HepG2 (cell line): Measurements from ENCODE around the gene IWS1. TPM values are rescaled to one million over a fixed set of nuclear protein-coding genes. Genes with fewer than 3 reads are reported as not detected.

ENCODE experiments used
- ARID5B ChIP-seq: IDR thresholded peaks from 2 replicates; pipeline ENCODE4 v1.4.0; 2020; ENCODE audit warnings: mild to moderate bottlenecking, missing genetic modification reagents
- ATF5 ChIP-seq: sonication (generic); formaldehyde crosslinking; IDR thresholded peaks from 2 replicates; pipeline ENCODE4 v1.4.0; 2020; ENCODE audit warnings: mild to moderate bottlenecking, low read depth, missing genetic modification reagents
- BRD4 ChIP-seq: sonication (generic); formaldehyde crosslinking; IDR thresholded peaks from 2 replicates; pipeline ENCODE4 v1.4.0; 2020; ENCODE audit warnings: missing genetic modification reagents
- CHCHD3 ChIP-seq: sonication (generic); formaldehyde crosslinking; IDR thresholded peaks from 2 replicates; pipeline ENCODE4 v1.8.0; 2022; ENCODE audit warnings: mild to moderate bottlenecking, missing genetic modification reagents, moderate library complexity
- ELF1 ChIP-seq: sonication (generic); formaldehyde crosslinking; IDR thresholded peaks from 2 replicates; pipeline ENCODE4 v1.4.0; 2020; ENCODE audit warnings: missing genetic modification reagents
- MBNL3 ChIP-seq: fragments of 250-450 bp; sonication (Bioruptor Pico); conservative IDR thresholded peaks from 2 replicates; pipeline ENCODE4 v1.8.0; 2022; ENCODE audit warnings: mild to moderate bottlenecking, inconsistent platforms
- NFYB ChIP-seq: sonication (generic); formaldehyde crosslinking; IDR thresholded peaks from 2 replicates; pipeline ENCODE4 v1.4.0; 2020; ENCODE audit warnings: missing genetic modification reagents
- POLR2A ChIP-seq, 2 experiments: IDR thresholded peaks; 2 replicates each; pipeline ENCODE4 v1.6.1; 2011; ENCODE audit warnings: low read depth in 2 of 2, low read length in 2 of 2, mild to moderate bottlenecking in 1 of 2, moderate library complexity in 1 of 2; ENCODE audit not compliant: insufficient read depth in 1 of 2
- SCMH1 ChIP-seq: sonication (generic); formaldehyde crosslinking; IDR thresholded peaks from 2 replicates; pipeline ENCODE4 v1.9.0; 2021; ENCODE audit warnings: missing genetic modification reagents, mild to moderate bottlenecking, borderline replicate concordance
- TCF7 ChIP-seq: sonication (generic); IDR thresholded peaks from 2 replicates; pipeline ENCODE4 v1.6.1; 2016; ENCODE audit warnings: antibody characterized with exemption, low read depth
- TFDP2 ChIP-seq: sonication (generic); formaldehyde crosslinking; IDR thresholded peaks from 2 replicates; pipeline ENCODE4 v1.4.0; 2020; ENCODE audit warnings: missing genetic modification reagents
- THRA ChIP-seq: sonication (generic); formaldehyde crosslinking; IDR thresholded peaks from 2 replicates; pipeline ENCODE4 v1.4.0; 2020; ENCODE audit warnings: missing genetic modification reagents, borderline replicate concordance
- YY1 ChIP-seq: IDR thresholded peaks from 2 replicates; pipeline ENCODE4 v1.6.1; 2011; ENCODE audit warnings: low read length, low read depth, moderate library complexity, mild to moderate bottlenecking; ENCODE audit not compliant: insufficient read depth, insufficient replicate concordance
- ZFP37 ChIP-seq: sonication (generic); formaldehyde crosslinking; IDR thresholded peaks from 2 replicates; pipeline ENCODE4 v1.4.0; 2020; ENCODE audit warnings: missing genetic modification reagents, borderline replicate concordance
- ZFX ChIP-seq: sonication (generic); formaldehyde crosslinking; IDR thresholded peaks from 2 replicates; pipeline ENCODE4 v1.4.0; 2020; ENCODE audit warnings: mild to moderate bottlenecking, low read depth, missing genetic modification reagents, moderate library complexity
- ZNF484 ChIP-seq: sonication (generic); formaldehyde crosslinking; IDR thresholded peaks from 2 replicates; pipeline ENCODE4 v1.5.1; 2020; ENCODE audit warnings: mild to moderate bottlenecking, low read depth, missing genetic modification reagents, borderline replicate concordance
- ZNF552 ChIP-seq: sonication (generic); formaldehyde crosslinking; IDR thresholded peaks from 2 replicates; pipeline ENCODE4 v1.9.0; 2022; ENCODE audit warnings: missing genetic modification reagents, mild to moderate bottlenecking, borderline replicate concordance
- ZNF768 ChIP-seq: sonication (generic); formaldehyde crosslinking; IDR thresholded peaks from 2 replicates; pipeline ENCODE4 v1.4.0; 2020; ENCODE audit warnings: missing genetic modification reagents
- ZNF772 ChIP-seq: sonication (generic); formaldehyde crosslinking; IDR thresholded peaks from 2 replicates; pipeline ENCODE4 v1.5.0; 2020; ENCODE audit warnings: mild to moderate bottlenecking, missing genetic modification reagents
- ZNF879 ChIP-seq: sonication (generic); formaldehyde crosslinking; IDR thresholded peaks from 2 replicates; pipeline ENCODE4 v1.8.1; 2023; ENCODE audit warnings: missing genetic modification reagents
- ZSCAN5A ChIP-seq: sonication (generic); formaldehyde crosslinking; IDR thresholded peaks from 2 replicates; pipeline ENCODE4 v1.8.0; 2022; ENCODE audit warnings: mild to moderate bottlenecking, missing genetic modification reagents, borderline replicate concordance
- polyA plus RNA-seq, 8 experiments: library from polyadenylated mRNA; depleted of rRNA in 3 of 8; stranded (reverse) in 7 of 8; unstranded in 1 of 8; fragments of >200 nt; fragmentation: Illumina TruSeq in 4 of 8; extraction: Trizol in 4 of 8; gene quantifications; 2 replicates each; pipeline versions ENCODE4 v1.2.1 to v1.2.3, GENCODE V29; 2011 to 2016; ENCODE audit warnings: low read depth in 4 of 8, missing spikeins in 1 of 8, mixed read lengths in 1 of 8; ENCODE audit not compliant: insufficient read depth in 1 of 8
- total RNA-seq, 5 experiments: library from RNA; depleted of rRNA; stranded (reverse); fragments of >200 nt; fragmentation: Illumina TruSeq; extraction: Trizol; gene quantifications; 2 replicates each; pipeline ENCODE4 v1.2.3, GENCODE V29; 2016; ENCODE audit warnings: low read depth in 1 of 5

IWS1 gene
- total and polyA plus RNA-seq, 2 of the 13 experiments (the other 11 are each of a cell fraction or from before 2014, with no cell fraction given) = 28.9 to 62.3 TPM

GRCh38 chr2:127455566-127456493 lies 70.5 kb downstream of the IWS1 start (continued):
- TF ChIP-seq TFDP2 (no peak), ZNF552 (no peak), ZNF768 (no peak), ZNF879 (CRISPR knock-in tag) (no peak; the same call in 1 of the 2 replicates), ELF1 (CRISPR knock-in tag) (no peak), ZNF484 (CRISPR knock-in tag) (no peak), NFYB (CRISPR knock-in tag) (no peak), SCMH1 (CRISPR knock-in tag) (no peak), ZNF772 (CRISPR knock-in tag) (no peak), POLR2A (IDR thresholded peaks at IDR 0.05; ENCODE audit: insufficient read depth in 1 of 2, low read depth in 2 of 2, low read length in 2 of 2) (peak in 1 of 2 experiments; percentile 30; a peak in 1 of 4 replicates), ZSCAN5A (CRISPR knock-in tag) (no peak), ZFP37 (CRISPR knock-in tag) (0 out of 2 replicates have a peak, but pooled peaks have one; percentile 17), YY1 (no peak), MBNL3 (CRISPR knock-in tag) (no peak), CHCHD3 (no peak), THRA (no peak), ATF5 (CRISPR knock-in tag) (no peak), ARID5B (CRISPR knock-in tag) (no peak), TCF7 (0 out of 2 replicates have a peak, but pooled peaks have one; percentile 7), ZFX (CRISPR knock-in tag) (no peak), BRD4 (CRISPR knock-in tag) (no peak)
